MM.1S (cell line): ENCODE data around the gene S100A1.
A peak's percentile ranks its signal among the peaks of the same experiment; 100 is the strongest.
"Not testable (repeated sequence)": the region's sequence is repeated elsewhere in the genome, so short reads cannot be mapped to it uniquely, and the experiment has no call there.

Experiments
- DNase-seq: peaks from one replicate; pipeline ENCODE4 v3.0.0-alpha.2; 2015
- H2AFZ ChIP-seq: fragments of 300-600 bp; sonication (generic); 2 replicates; pipeline ENCODE4 v1.6.0; 2016; ENCODE audit warnings: antibody characterized with exemption, low read length
- H3F3A ChIP-seq: fragments of 300-600 bp; sonication (generic); 2 replicates; pipeline ENCODE4 v1.6.1; 2016; ENCODE audit warnings: mild to moderate bottlenecking, antibody characterized with exemption, low read length, moderate library complexity, mixed read lengths; ENCODE audit not compliant: insufficient read depth
- H3K27ac ChIP-seq: fragments of 300-600 bp; sonication (generic); 2 replicates; pipeline ENCODE4 v1.5.1; 2016; ENCODE audit warnings: mild to moderate bottlenecking, low read length
- H3K27me3 ChIP-seq: fragments of 300-600 bp; sonication (generic); replicated peaks from 2 replicates; pipeline ENCODE4 v1.6.0; 2016; ENCODE audit warnings: low read length; ENCODE audit not compliant: insufficient read depth
- H3K36me3 ChIP-seq: fragments of 300-600 bp; sonication (generic); replicated peaks from 2 replicates; pipeline ENCODE4 v1.6.1; 2016; ENCODE audit warnings: mild to moderate bottlenecking, low read length, mixed read lengths; ENCODE audit not compliant: insufficient read depth
- H3K4me1 ChIP-seq: fragments of 300-600 bp; sonication (generic); 2 replicates; pipeline ENCODE4 v1.6.1; 2016; ENCODE audit warnings: low read length, mixed read lengths
- H3K4me2 ChIP-seq: fragments of 300-600 bp; sonication (generic); 2 replicates; pipeline ENCODE4 v1.6.0; 2016; ENCODE audit warnings: low read depth, low read length
- H3K4me3 ChIP-seq: fragments of 300-600 bp; sonication (generic); 2 replicates; pipeline ENCODE4 v1.5.1; 2016; ENCODE audit warnings: low read length, mixed read lengths
- H3K79me2 ChIP-seq: fragments of 300-600 bp; sonication (generic); 2 replicates; pipeline ENCODE4 v1.6.1; 2016; ENCODE audit warnings: mixed run types, low read length, mixed read lengths
- H3K9ac ChIP-seq: fragments of 300-600 bp; sonication (generic); 2 replicates; pipeline ENCODE4 v1.6.1; 2016; ENCODE audit warnings: low read length, mixed read lengths
- H3K9me2 ChIP-seq: fragments of 300-600 bp; sonication (generic); replicated peaks from 2 replicates; pipeline ENCODE4 v1.6.1; 2016; ENCODE audit warnings: mild to moderate bottlenecking, low read length, mixed read lengths; ENCODE audit not compliant: insufficient read depth
- H3K9me3 ChIP-seq: fragments of 300-600 bp; sonication (generic); replicated peaks from 2 replicates; pipeline ENCODE4 v1.6.1; 2016; ENCODE audit warnings: mild to moderate bottlenecking, low read length, mixed read lengths; ENCODE audit not compliant: insufficient read depth
- H4K20me1 ChIP-seq: fragments of 300-600 bp; sonication (generic); 2 replicates; pipeline ENCODE4 v1.6.1; 2016; ENCODE audit warnings: mild to moderate bottlenecking, low read length, moderate library complexity, mixed read lengths; ENCODE audit not compliant: insufficient read depth
- EZH2 ChIP-seq: fragments of 300-600 bp; sonication (generic); optimal IDR thresholded peaks from 2 replicates; pipeline ENCODE3; 2017; ENCODE audit warnings: low read depth, mild to moderate bottlenecking, antibody characterized with exemption, low read length, mixed read lengths
- EZH2phosphoT487 ChIP-seq: fragments of 300-600 bp; sonication (generic); IDR thresholded peaks from 2 replicates; pipeline ENCODE4 v1.6.1; 2018; ENCODE audit warnings: antibody characterized with exemption, low read length
- TF ChIP-seq, protein P1 (sequence below): fragments of 300-600 bp; sonication (generic); IDR thresholded peaks from 2 replicates; pipeline ENCODE4 v1.5.1; 2016; ENCODE audit warnings: antibody characterized with exemption, low read length, mixed read lengths

Gene S100A1

DNA sequence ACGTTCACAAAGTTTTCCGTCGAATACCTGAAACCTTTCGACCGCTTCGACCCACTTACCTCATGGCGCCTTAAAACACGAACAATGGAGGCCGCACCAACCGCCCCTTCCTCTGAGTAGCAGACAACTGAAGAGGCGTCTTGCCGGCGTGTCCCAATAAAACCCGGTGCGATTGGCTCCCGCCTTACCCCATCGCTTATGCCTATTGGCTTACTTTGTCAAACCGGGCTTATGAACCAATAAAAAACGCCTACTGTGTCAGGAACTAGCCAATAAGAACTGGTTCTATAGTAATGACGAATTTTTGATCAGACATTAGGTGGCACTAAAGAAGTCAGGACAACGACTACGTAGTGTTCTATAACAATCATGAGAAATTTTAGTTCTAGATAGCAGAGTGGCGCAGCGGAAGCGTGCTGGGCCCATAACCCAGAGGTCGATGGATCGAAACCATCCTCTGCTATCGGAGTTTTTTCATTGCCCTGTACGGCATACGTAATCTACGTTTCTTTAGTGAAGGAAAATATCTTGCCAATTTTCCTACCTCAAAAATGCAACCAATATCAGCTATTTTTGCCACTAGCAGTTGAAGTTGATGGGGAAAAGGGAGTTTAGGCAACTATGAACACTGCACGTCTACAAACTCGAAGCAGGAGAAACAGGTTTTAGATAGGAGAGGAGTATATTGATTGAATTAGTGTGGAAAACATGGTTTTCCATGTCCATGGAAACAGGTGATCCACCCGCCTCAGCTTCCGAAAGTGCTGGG, 42.8 kb downstream of the S100A1 start, which contains the start of gene ILF2:
Gene ILF2 (minus strand): TSS at position 135 of the 769 bp plus-strand sequence. CDS start 71 bp downstream, at position 64.
- Histone ChIP-seq H3K27me3 (no peaks in the 10 kb centered on the region), H3K36me3 (peaks cover 20% of the 10 kb centered on the region), H4K20me1 (no peaks in the 10 kb centered on the region), H3K9me2 (no peaks in the 10 kb centered on the region), H3K79me2 (peaks cover 44% of the 10 kb centered on the region), H3K4me3 (peak within 1 kb of the TSS; percentile 94), H3F3A (peaks cover 17% of the 10 kb centered on the region), H3K27ac (peak within 1 kb of the TSS; percentile 83; the same call in 1 of the 2 replicates), H3K9ac (peak within 1 kb of the TSS; percentile 92), H3K4me2 (peak within 1 kb of the TSS; percentile 91), H3K4me1 (peaks cover 8% of the 10 kb centered on the region), H2AFZ (peak within 1 kb of the TSS; percentile 92), H3K9me3 (no peaks in the 10 kb centered on the region)
- TF ChIP-seq EZH2: no peak
- TF ChIP-seq, protein P1, sequence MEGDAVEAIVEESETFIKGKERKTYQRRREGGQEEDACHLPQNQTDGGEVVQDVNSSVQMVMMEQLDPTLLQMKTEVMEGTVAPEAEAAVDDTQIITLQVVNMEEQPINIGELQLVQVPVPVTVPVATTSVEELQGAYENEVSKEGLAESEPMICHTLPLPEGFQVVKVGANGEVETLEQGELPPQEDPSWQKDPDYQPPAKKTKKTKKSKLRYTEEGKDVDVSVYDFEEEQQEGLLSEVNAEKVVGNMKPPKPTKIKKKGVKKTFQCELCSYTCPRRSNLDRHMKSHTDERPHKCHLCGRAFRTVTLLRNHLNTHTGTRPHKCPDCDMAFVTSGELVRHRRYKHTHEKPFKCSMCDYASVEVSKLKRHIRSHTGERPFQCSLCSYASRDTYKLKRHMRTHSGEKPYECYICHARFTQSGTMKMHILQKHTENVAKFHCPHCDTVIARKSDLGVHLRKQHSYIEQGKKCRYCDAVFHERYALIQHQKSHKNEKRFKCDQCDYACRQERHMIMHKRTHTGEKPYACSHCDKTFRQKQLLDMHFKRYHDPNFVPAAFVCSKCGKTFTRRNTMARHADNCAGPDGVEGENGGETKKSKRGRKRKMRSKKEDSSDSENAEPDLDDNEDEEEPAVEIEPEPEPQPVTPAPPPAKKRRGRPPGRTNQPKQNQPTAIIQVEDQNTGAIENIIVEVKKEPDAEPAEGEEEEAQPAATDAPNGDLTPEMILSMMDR: peak; percentile 58
- DNase-seq: peak; percentile 100

DNA sequence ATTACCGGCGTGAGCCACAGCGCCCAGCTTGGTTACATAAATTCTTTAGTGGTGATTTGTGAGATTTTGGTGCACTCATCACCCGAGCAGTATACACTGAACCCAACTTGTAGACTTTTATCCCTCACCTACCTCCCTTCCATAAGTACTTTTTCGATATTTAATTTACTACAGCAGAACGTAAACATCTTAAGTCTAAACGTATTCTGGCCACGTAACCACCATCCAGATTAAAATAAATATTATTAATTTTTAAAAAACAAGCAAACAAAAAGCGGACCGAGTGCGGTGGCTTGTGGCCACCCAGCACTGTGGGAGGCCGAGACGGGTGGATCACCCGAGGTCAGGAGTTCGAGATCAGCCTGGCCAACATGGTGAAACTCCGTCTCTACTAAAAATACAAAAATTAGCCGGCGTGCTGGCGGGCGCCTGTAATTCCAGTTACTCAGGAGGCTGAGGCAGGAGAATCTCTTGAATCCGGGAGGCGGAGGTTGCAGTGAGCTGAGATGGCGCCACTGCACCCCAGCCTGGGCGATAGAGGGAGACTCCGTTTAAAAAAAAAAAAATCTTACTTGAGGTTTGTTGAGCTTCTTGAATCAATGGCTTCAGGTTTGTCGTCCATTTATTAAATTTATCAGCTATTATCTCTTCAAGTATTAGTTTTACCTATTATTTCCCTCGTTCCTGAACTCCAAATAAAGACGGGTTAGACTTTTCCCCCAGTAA, 43.6 kb downstream of the S100A1 start:
- peak overlapping the region; percentile 83; the same call in 1 of the 2 replicates for H3K27ac ChIP-seq

DNA sequence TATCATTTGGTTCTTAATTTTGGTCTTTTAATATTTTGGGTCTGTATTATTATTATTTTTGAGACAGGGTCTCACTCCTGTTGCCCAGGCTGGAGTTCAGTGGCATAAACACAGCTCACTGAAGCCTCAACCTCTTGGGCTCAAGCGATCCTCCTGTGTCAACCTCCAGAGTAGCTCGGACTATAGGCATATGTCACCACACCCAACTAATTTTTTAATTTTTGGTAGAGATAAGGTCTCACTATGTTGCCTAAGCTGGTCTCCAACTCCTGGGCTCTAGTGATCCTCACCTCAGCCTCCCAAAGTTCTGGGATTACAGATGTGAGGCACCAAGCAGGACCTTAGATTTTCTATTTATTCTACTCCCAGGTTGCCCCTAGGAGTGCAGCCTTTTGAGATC, 45.3 kb downstream of the S100A1 start:
- DNase-seq: no peak
- H3K4me3 ChIP-seq: no peak overlapping the region
- H2AFZ ChIP-seq: no peak overlapping the region
- no peak overlapping the region for H3K9ac ChIP-seq
- H3K27ac ChIP-seq: no peak overlapping the region
- peaks cover 15% of the 10 kb centered on the region for H3K4me1 ChIP-seq
- H3F3A ChIP-seq: peaks cover 14% of the 10 kb centered on the region
- H3K9me2 ChIP-seq: no peaks in the 10 kb centered on the region
- H3K4me2 ChIP-seq: no peak overlapping the region
- TF ChIP-seq EZH2 (no peak), EZH2phosphoT487 (no peak)
- TF ChIP-seq, protein P1: no peak
- no peaks in the 10 kb centered on the region; the same call in 1 of the 2 replicates for H3K36me3 ChIP-seq
- peaks cover 8% of the 10 kb centered on the region for H3K27me3 ChIP-seq
- H3K79me2 ChIP-seq: peaks cover 24% of the 10 kb centered on the region
- no peaks in the 10 kb centered on the region for H4K20me1 ChIP-seq
- no peaks in the 10 kb centered on the region for H3K9me3 ChIP-seq

More for the DNA sequence above, 43.6 kb downstream of the S100A1 start:
- H3K9me3 ChIP-seq, H3K27me3 ChIP-seq, H3K9me2 ChIP-seq, H3K4me1 ChIP-seq, H4K20me1 ChIP-seq: not testable (repeated sequence)
- peak overlapping the region; percentile 69 for H3K4me3 ChIP-seq
- TF ChIP-seq, protein P1: 0 out of 2 replicates have a peak, but pooled peaks have one; percentile 11
- peaks cover 41% of the 10 kb centered on the region for H3K79me2 ChIP-seq
- H3K9ac ChIP-seq: peak overlapping the region; percentile 61
- H2AFZ ChIP-seq: peak overlapping the region; percentile 92
- H3F3A ChIP-seq: peaks cover 14% of the 10 kb centered on the region
- peaks cover 14% of the 10 kb centered on the region for H3K36me3 ChIP-seq
- peak overlapping the region; percentile 91 for H3K4me2 ChIP-seq
- DNase-seq: peak; percentile 71
